ENCODE data around the gene PPP1R12A.
"Not testable (repeated sequence)": the region's sequence is repeated elsewhere in the genome, so short reads cannot be mapped to it uniquely, and the experiment has no call there.

DNA sequence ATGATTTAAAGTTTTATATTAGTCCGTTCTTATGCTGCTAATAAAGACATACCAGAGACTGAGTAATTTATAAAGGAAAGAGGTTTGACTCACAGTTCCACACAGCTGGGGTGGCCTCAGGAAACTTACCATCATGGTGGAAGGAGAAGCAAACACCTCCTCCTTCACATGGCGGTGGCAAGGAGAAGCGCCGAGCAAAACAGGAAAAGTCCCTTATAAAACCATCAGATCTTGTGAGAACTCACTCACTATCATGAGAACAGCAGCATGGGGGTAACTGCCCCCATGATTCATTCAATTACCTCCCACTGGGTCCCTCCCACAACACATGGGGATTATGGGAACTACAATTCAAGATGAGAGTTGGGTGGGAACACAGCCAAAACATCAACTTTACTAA is 56.4 kb downstream of the PPP1R12A start:
- not testable (repeated sequence) for TF ChIP-seq POLR2A (IDR thresholded peaks at IDR 0.05)
- TF ChIP-seq, protein P1, sequence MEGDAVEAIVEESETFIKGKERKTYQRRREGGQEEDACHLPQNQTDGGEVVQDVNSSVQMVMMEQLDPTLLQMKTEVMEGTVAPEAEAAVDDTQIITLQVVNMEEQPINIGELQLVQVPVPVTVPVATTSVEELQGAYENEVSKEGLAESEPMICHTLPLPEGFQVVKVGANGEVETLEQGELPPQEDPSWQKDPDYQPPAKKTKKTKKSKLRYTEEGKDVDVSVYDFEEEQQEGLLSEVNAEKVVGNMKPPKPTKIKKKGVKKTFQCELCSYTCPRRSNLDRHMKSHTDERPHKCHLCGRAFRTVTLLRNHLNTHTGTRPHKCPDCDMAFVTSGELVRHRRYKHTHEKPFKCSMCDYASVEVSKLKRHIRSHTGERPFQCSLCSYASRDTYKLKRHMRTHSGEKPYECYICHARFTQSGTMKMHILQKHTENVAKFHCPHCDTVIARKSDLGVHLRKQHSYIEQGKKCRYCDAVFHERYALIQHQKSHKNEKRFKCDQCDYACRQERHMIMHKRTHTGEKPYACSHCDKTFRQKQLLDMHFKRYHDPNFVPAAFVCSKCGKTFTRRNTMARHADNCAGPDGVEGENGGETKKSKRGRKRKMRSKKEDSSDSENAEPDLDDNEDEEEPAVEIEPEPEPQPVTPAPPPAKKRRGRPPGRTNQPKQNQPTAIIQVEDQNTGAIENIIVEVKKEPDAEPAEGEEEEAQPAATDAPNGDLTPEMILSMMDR (IDR thresholded peaks at IDR 0.05) = not testable (repeated sequence)
